Lung microvascular endothelial cell (primary cell): ENCODE measurements around the gene SEZ6. TPM values are rescaled to one million over a fixed set of nuclear protein-coding genes. Genes with fewer than 3 reads are reported as not detected.

Experiments
- DNase-seq, 2 donors: peaks; one replicate each; pipeline versions ENCODE4 v3.0.0 to v3.0.0-alpha.2; 2010; ENCODE audit warnings: low read depth in 2 of 2
- total RNA-seq: library from RNA; depleted of rRNA; stranded (reverse); fragments of >200 nt; gene quantifications from 2 replicates; pipeline ENCODE4 v1.2.1, GENCODE V29; 2014

SEZ6 gene
- total RNA-seq, 1 donor from 2014 or later, result under 0.01 TPM

DNA sequence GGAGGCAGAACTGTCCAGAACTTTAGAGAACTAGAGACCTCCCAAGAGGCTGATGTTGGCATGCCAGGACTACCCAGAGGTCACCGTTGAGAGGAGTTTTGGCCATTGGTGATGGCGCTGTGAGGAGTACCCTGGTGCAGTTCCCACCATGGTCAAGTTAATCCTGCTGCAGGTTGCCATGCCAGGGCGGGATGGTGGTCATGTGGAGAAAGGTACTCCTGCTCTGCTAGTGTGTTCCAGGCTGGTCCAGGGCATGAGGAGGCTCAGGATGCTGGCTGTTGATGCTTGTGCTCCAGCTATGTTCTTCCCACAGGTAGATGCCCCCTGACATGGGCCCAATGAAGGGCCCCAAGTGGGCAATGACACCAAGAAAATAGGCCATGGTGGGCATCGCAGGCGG, 50.4 kb downstream of the SEZ6 start:
- DNase-seq, result no peak

GRCh38 chr17:28954886-28955285, 50.9 kb downstream of the SEZ6 start:
- no peak for DNase-seq

DNA sequence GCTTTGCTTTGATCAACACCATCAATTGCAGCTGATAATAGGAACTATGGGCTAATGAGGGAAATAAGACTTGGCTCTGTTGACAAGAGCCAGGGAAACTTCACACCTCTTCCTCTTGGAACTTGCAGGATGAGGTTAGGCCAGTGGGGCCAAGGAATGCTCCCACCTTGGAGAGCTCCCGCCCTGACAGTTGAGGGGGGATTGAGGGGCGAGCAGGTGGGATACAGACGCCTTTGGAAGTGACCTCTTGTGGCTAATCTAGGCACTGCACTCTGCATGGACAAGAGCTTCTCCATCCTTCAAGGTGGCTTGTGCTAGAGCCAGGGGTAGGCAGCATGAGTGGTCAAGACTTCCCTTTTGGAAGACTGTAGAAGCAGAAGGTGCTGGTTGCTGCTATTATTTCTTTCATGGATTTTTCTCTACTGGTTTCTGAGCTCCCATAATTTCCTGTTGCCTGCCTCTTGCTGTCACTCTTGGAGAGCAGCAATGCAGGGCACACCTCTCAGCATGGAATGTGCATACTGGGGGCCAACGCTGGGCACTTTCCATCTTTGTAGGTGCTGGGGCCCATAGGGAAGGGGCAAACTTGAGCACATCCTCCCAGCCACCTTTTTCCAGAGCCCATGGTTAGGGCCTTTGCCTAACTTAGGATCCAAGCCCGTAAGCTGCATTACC, 52.3 kb downstream of the SEZ6 start:
- peak; percentile 57 to 63 for DNase-seq

- peak; percentile 100 for DNase-seq
Observed at GRCh38 chr17:28951991-28952975, 53.5 kb downstream of the SEZ6 start.

DNA sequence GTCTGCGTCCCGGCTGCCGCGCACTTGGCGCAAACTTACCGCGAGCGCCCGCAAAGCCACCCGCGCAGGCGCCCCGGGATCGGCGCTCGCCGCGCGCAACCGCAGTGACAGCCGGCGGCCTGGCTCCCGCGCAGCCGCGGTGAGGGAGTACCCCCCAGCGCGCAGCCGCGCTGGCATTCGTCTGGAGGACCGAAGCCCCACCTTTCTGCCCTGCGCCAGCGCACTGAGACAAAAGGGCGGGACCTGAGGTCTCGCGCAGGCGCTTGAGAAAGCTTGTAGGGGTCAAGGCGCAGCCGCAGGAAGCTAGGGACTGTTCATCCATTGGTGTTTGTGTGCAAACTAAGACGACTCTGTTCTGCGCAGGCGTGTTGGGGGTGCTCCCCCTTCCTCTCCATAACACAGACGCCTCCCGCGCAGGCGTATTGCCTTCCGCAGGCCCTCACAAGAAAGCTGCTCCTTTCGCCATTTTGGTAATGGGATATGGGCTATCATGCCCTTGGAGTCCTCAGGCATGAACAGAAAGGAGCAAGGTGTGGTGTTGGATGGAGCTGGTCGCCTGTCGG, 54.3 kb downstream of the SEZ6 start, which contains the start of gene PHF12:
TSS of gene PHF12 (minus strand) at position 91 of the 563 bp plus-strand sequence. CDS start 558 bp downstream, outside the sequence.
- peak; percentile 100 for DNase-seq

GRCh38 chr17:28950752-28951427, 54.9 kb downstream of the SEZ6 start:
- no peak for DNase-seq

DNA sequence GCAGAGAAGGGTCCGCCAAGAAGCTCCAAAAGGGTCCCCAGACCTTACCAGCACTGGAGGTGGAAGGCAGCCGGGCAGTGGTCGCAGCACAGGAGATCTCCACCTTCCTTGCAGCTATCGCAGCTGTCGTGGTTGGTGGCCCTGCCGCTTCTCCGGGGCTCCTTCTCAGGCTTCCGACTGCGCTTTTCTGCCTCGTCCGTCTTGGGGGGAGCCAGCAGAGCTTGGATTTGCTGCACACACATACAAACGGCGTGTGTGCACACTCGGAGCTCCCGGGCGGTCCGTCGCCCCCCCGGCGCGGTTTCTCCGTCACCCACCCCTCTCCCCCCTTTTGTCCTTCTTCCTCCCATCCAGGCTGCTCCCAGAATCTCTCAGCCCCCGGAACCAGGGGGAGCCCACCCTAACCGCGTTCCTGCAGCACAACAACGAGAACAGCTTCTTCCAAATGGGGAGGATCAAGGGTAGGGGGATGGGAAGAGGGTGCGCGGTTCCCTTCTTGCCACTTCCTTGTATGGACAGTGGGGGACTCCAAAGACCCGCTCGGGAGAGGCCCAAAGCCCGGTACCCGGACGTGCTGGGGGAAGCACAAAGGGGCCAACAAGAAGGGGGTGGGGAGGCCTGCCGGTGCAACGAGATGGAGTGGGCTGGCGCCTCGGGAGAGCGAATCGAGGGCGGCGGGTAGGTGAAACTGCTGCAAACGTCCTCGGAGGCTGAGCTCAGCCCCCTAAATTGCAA, 55.6 kb downstream of the SEZ6 start:
- peak; percentile 31 to 49 for DNase-seq

DNA sequence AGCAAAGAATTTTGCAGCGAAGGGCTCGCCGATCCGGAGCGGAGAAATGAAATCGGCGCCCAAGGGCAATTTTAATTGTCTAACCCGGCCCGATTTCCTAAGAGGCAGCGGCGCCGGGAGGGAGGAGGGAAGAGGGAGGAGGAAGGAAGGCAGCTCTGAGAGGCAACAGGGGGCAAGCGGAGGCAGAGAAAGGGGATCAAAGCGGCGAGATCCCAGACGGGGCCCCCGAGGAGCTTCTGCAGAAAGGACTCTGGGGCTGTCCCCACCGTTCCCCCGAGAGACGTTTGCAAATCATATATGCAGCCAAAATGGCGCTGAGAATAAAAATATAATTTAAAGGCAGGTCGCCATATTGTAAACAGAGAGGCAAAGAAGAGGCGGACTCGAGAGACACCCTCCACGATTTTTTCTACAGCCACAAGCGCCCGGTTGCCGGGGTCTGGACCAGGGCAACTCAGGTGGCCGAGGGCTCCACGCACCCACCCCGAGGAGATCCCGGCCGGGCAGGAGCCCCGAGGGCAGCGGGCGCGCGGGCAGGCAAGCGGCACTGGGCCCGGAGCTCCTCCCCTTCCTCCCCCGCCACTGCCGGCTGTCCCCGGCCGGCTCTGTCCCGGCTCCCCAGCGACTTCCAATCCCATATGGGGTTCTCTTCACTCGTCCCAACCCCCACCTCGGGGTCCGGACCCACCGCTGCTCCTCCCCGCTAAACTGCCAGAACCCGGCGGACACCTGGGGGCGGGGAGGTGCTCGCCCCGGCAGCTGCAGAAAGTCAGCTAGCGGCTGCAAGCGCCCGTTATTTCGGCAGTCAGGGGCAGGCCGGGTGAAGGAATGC, 56.4 kb downstream of the SEZ6 start:
- DNase-seq, result peak; percentile 45 to 56

DNA sequence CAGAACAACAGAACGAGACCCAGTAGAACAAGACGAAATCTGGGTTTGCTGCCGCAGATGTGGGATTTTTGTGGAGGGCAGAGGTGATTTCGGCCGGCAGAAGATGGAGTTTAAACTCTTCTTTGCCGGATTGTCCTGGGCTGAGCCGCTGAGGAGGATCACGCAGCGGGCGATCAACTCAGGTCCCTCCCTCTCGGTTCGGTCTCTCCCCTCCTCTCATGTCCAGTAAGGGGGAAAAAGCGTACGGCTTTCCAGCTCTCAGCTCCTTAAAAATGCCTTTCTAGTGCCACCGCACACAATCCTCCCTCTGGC, 57.0 kb downstream of the SEZ6 start:
- peak; percentile 51 to 65 for DNase-seq

DNA sequence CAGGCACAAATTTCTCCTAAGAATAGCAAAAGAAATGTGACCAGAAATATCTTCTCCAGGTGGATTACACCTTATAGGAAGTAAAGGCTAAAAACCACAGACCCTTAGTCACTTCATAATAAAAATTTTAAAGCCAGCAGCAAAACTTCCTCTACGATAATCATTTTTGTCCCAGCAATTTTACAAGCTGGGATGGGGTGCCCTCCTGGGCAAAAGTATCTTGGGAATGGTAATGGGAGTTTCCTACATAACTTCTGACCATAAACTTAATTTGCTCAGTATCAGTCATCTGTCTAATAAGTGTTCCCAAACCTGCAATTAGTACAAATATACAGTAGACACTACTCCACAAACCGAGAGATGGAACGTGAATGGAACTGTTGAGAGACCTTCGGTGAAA, 57.5 kb downstream of the SEZ6 start:
- no peak for DNase-seq

DNA sequence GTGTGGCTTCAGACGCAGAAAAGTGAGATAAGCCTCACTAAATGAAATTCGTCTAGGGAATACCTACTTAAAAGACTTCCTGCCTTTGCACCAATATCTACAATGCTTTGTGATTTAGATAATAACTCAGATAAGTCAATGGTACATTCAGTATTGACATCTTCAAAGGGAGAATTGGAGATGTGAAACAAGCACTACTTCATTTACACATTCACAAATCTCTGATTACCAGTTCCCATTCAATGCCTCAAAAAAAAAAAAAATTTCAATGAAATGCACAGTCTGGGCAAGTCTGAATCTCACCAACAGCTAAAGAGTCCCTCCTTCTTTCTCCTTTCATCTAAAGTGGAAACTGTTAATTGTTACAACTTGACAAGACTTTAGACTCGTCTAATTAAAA, 58.2 kb downstream of the SEZ6 start:
- DNase-seq, result no peak

- peak in 1 of 2 donors; percentile 94 for DNase-seq
Observed at GRCh38 chr17:28946239-28946638, 59.6 kb downstream of the SEZ6 start.

GRCh38 chr17:28944862-28945741, 60.7 kb downstream of the SEZ6 start:
- DNase-seq, result peak; percentile 15 to 52

GRCh38 chr17:28944343-28944742, 61.5 kb downstream of the SEZ6 start:
- no peak for DNase-seq

DNA sequence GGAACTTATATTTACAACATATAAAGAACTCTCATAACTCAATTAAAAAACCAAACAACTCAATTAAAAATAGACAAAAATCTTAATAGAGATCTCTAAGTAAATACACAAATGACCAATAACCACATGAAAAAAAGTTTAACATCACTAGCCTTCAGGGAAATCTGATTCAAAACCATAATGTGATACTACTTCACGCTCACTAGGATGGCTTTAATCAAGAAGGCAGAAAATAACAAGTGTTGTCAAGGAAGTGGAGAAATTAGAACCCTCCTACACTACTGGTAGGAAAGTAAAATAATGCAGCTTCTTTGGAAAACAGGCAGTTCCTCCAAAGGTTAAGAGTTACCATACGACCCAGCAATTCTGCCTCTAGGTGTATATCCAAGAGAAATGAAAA, 62.9 kb downstream of the SEZ6 start:
- no peak for DNase-seq

DNA sequence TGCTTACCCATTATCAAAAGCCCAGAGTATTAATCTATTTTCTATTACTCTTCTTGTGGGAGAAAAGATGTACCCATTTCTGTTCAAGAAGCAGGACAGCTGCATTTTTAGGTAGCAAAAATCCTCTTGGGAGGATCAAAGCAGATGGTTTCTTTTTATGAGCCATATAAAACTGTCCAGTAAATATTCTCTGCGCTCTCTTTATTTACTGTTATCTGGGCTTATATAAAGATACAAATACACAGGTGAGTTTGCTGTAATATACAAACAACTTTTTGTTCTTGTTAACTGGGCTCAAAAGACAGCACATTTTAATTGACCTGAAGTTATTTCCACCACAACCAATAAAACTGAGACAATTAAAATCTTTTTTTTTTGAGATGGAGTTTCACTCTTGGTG, 64.6 kb downstream of the SEZ6 start:
- no peak for DNase-seq

GRCh38 chr17:28940675-28941074, 65.2 kb downstream of the SEZ6 start:
- DNase-seq, result no peak

- peak; percentile 35 to 57 for DNase-seq
Observed at GRCh38 chr17:28940142-28940541, 65.7 kb downstream of the SEZ6 start.

- no peak for DNase-seq
Observed at GRCh38 chr17:28938552-28938951, 67.3 kb downstream of the SEZ6 start.
